Stimulated activated CD8-positive, alpha-beta memory T cell treated with anti-CD3 and anti-CD28 coated beads, Interleukin-2, amount 100 ng/mL, for 1 hour (primary cell): ENCODE data around the gene ABHD5.
A peak's percentile ranks its signal among the peaks of the same experiment; 100 is the strongest.

Source experiments
- DNase-seq, 2 donors: peaks; one replicate each; pipeline ENCODE4 v3.0.0-alpha.2; 2020; ENCODE audit warnings: low read depth in 2 of 2

Gene ABHD5

GRCh38 chr3:43685921-43686320 lies 4.8 kb upstream of the ABHD5 start:
- DNase-seq = no peak

GRCh38 chr3:43686333-43686699 lies 4.4 kb upstream of the ABHD5 start:
- no peak for DNase-seq

- DNase-seq = no peak
Observed at GRCh38 chr3:43686700-43687498, 3.8 kb upstream of the ABHD5 start.

- no peak for DNase-seq
Observed at GRCh38 chr3:43687499-43687811, 3.3 kb upstream of the ABHD5 start.

- no peak for DNase-seq
Observed at GRCh38 chr3:43688245-43688650, 2.5 kb upstream of the ABHD5 start.

GRCh38 chr3:43689166-43689565 lies 1.6 kb upstream of the ABHD5 start:
- DNase-seq = no peak

GRCh38 chr3:43689766-43690399 lies 855 bp upstream of the ABHD5 start:
- no peak for DNase-seq

GRCh38 chr3:43691120-43691995 lies 620 bp downstream of the ABHD5 start:
- DNase-seq = peak in 1 of 2 donors; percentile 9

GRCh38 chr3:43692085-43692855 lies 1.5 kb downstream of the ABHD5 start:
- DNase-seq = no peak

GRCh38 chr3:43692971-43693370 lies 2.2 kb downstream of the ABHD5 start:
- DNase-seq = no peak

GRCh38 chr3:43693594-43693993 lies 2.9 kb downstream of the ABHD5 start:
- no peak for DNase-seq

- DNase-seq = no peak
Observed at GRCh38 chr3:43695443-43695842, 4.7 kb downstream of the ABHD5 start.

GRCh38 chr3:43695863-43696262 lies 5.1 kb downstream of the ABHD5 start:
- no peak for DNase-seq

GRCh38 chr3:43696441-43696840 lies 5.7 kb downstream of the ABHD5 start:
- no peak for DNase-seq

GRCh38 chr3:43696881-43697280 lies 6.1 kb downstream of the ABHD5 start:
- no peak for DNase-seq

- no peak for DNase-seq
Observed at GRCh38 chr3:43699864-43700263, 9.1 kb downstream of the ABHD5 start.

- DNase-seq = no peak
Observed at GRCh38 chr3:43704697-43705096, 14.0 kb downstream of the ABHD5 start.

- no peak for DNase-seq
Observed at GRCh38 chr3:43706342-43706741, 15.6 kb downstream of the ABHD5 start.

- no peak for DNase-seq
Observed at GRCh38 chr3:43707266-43707665, 16.5 kb downstream of the ABHD5 start.

GRCh38 chr3:43707998-43708397 lies 17.3 kb downstream of the ABHD5 start:
- DNase-seq = no peak

GRCh38 chr3:43709022-43709421 lies 18.3 kb downstream of the ABHD5 start:
- no peak for DNase-seq

GRCh38 chr3:43710607-43711006 lies 19.9 kb downstream of the ABHD5 start:
- DNase-seq = no peak
